PFSK-1 (cell line): ENCODE results near the gene GUCY2C.

Experiments used
- POLR2AphosphoS5 ChIP-seq: IDR thresholded peaks from 2 replicates; pipeline ENCODE4 v1.6.1; 2012; ENCODE audit warnings: low read depth, mild to moderate bottlenecking, control low read depth, low read length, moderate library complexity
- SIN3A ChIP-seq: IDR thresholded peaks from 2 replicates; pipeline ENCODE4 v1.6.1; 2012; ENCODE audit warnings: mild to moderate bottlenecking, low read length, moderate library complexity, borderline replicate concordance; ENCODE audit not compliant: insufficient read depth
- TAF1 ChIP-seq: IDR thresholded peaks from 2 replicates; pipeline ENCODE4 v1.6.1; 2012; ENCODE audit warnings: low read length, control low read depth, borderline replicate concordance; ENCODE audit not compliant: insufficient read depth
- TF ChIP-seq, protein P1 (sequence below), 2 experiments: IDR thresholded peaks; 2 replicates each; pipeline versions ENCODE4 v1.6.1 to v1.8.0; 2011 to 2012; ENCODE audit warnings: low read depth in 2 of 2, low read length in 2 of 2, control low read depth in 1 of 2, inconsistent platforms in 1 of 2, mild to moderate bottlenecking in 1 of 2, moderate library complexity in 1 of 2; ENCODE audit not compliant: insufficient read depth in 1 of 2

DNA sequence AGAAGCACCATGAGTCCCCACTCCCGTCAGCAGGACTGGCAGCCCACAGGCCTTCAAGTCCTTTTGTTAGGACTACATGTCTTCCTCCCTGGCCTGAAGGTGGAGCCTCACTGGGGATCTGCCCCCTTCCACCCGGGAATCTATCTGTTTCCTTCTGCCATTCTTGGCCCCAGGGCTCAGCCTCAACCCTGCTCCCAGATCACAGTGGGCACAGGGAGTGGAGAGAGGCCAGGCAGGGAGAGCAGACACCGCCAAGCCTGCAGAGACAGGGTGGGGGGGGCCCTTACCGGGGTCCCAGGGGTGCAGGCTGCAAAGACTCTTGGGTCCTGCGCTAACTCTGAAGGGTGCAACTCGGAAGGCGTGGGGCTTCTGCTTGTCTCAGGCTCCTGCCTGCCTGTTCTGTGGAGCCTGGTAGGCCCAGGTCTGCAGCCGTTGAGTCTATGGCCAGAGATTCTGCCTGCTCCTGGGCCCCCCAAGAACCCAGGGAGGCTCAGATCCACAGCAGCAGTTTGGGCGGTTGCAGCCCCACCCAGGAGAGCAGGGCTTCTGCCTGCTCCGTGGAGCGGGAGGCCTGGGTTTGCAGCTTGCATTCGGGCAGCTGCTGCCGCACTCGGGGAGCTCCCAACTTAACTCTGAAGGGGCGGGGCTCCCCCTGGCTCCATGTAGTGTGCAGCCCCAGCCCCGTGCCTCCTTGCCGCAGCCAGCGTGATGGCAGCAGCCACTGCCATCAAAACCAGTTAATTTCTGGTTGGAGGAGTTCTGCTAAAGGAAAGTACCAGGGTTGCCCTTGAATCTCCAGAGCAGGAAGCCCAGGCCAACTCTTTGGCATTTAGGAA is 107.0 kb downstream of the GUCY2C start:
- no peak for TF ChIP-seq TAF1
- TF ChIP-seq POLR2AphosphoS5 = no peak
- no peak for TF ChIP-seq SIN3A
- TF ChIP-seq, protein P1, sequence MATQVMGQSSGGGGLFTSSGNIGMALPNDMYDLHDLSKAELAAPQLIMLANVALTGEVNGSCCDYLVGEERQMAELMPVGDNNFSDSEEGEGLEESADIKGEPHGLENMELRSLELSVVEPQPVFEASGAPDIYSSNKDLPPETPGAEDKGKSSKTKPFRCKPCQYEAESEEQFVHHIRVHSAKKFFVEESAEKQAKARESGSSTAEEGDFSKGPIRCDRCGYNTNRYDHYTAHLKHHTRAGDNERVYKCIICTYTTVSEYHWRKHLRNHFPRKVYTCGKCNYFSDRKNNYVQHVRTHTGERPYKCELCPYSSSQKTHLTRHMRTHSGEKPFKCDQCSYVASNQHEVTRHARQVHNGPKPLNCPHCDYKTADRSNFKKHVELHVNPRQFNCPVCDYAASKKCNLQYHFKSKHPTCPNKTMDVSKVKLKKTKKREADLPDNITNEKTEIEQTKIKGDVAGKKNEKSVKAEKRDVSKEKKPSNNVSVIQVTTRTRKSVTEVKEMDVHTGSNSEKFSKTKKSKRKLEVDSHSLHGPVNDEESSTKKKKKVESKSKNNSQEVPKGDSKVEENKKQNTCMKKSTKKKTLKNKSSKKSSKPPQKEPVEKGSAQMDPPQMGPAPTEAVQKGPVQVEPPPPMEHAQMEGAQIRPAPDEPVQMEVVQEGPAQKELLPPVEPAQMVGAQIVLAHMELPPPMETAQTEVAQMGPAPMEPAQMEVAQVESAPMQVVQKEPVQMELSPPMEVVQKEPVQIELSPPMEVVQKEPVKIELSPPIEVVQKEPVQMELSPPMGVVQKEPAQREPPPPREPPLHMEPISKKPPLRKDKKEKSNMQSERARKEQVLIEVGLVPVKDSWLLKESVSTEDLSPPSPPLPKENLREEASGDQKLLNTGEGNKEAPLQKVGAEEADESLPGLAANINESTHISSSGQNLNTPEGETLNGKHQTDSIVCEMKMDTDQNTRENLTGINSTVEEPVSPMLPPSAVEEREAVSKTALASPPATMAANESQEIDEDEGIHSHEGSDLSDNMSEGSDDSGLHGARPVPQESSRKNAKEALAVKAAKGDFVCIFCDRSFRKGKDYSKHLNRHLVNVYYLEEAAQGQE (IDR thresholded peaks at IDR 0.05; ENCODE audit: insufficient read depth in 1 of 2, low read depth in 2 of 2, low read length in 2 of 2) = no peak
